HG03457 (cell line): Measurements from ENCODE around the gene LNX1.

Experiments used
- ATAC-seq: cut with Tn5 transposase; IDR thresholded peaks from one replicate; pipeline ENCODE4 v1.9.1; 2021; ENCODE audit warnings: moderate number of reproducible peaks; ENCODE audit not compliant: unreplicated experiment

LNX1 gene

DNA sequence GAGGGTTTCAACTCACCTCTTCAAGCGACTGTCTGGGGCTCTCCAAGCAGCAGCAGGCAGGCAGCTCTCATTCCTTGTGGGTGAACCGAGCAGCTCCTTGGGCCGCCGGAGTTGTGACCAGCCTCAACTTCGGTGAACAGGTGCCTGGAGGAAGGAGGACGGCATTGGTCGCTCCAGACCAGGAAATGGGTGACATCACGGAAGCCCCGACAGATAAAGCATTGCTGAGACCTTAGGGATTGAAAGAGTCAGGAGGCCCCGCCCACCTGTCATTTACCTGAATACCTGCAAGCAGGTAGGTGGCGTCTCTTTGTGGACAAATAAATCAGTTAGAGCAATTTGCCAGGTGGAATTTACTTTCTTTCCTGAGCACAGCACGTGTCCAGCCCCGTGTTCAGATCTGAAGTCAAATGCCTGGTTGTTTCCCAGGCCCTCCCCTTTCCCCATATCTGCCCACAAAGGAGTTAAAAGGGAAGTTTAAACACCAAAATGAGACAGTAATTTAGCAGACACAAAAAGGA, at the start of gene LNX1:
Gene LNX1, minus strand, starts transcription at position 115 of the 521 bp plus-strand sequence. CDS start 17,484 bp downstream, outside the sequence.
- ATAC-seq: no peak

DNA sequence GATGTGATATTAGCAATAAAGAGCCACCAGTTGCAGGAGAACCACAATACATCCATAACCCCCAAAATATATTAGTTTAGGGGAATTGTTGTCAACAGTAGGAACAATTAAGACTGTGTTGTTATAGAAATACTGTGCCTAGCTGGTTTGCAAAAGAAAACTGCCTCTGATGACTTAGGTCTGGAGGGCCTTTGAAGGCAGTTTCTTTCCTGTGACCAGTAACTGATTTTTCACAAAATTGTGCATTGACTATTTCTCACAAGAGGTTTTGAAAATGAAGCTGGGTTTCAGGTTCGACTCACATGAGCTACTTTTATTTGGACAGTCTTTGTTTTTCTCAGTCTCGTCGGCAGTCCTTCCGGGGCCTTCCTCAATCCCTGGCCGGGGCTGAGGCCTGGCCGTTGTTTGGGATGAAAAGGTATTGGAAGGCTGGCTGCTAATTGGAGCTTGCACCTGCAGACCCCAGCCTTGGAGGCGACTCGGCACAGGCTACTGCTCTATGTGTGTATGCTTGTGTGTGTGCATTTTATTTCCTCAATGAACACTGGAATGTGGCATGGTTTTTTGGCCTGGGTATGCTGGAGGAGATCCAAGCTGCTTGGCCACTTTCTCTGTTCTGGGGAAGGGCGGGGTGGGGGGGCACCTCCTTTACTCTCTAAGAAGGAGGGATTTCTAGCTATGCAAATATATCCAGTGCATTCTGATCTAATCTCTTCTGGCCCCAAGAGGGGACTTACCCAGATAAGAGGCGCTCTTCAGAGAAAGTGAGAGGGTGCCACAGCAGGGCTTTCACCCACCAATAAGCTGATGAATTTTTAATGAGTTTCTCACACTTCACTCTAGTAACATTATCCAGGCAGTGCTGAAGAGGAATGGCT, 49.5 kb upstream of the LNX1 start:
- peak; percentile 66 for ATAC-seq

DNA sequence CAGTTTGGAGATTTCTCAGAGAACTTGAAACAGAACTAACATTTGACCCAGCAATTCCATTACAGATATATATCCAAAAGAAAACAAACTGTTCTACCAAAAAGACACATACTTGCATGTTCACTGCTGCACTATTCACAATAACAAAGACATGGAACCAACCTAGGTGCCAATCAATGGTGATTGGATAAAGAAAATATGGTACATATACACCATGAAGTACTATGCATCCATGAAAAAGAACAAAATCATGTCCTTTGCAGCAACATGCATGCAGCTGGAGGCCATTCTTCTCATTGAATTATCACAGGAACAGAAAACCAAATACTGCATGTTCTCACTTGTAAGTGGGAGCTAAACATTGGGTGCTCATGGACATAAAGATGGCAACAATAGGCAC, 47.6 kb upstream of the LNX1 start:
- ATAC-seq: no peak

DNA sequence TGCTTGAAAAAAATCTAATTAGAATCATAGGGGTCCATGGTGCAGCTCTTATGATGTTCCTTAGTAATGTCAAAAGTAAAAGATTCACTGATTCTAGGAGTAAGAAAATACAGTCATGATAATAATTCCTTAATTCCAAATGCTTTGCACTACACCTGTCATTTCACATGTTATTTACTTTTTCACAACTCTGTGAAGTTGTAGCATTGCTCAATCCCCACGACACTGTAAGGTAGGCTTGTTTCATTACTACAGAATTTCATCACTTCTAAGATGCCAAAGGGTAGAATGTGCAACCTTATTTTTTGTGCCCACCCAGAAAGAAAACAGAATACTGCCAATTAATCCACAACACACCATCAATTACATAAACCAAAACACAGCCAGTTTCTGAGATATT, 46.1 kb upstream of the LNX1 start:
- no peak for ATAC-seq

DNA sequence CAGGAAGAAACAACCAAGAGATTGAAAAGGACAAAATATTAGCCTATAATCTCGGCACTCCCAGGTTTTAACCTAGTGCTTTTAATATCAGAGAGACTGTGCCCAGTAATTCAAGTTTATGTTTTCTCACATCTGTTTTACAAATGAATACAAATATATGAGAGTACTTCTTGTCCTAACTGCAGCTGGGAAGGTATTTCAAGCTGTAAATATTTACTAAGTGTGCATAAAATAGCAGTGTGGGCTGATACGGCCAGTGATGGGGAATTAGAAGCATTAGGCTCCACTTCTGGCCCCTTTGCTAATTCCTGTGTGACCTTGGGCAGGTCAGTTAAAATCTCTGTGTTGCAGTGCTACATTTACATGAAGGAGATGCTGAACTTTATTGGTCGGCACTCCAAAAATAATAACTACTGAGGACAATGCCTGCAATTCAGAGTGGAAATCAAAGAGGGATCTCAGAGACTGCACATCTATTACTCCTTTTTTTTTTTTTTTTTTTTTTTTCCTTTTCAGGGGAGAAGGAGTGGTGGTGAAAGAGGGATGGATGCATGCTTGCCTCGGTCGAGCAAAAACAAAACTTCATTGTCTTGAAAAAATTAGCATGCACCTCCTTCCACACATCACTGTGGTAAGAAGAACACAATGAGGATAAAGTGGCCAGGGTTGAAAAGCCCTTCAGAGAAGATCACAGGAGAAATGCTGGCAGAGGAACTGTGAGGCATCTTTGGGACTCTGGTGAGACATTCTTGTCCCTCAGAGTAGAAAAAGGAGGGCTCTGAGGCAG, 44.6 kb upstream of the LNX1 start:
- ATAC-seq: no peak

DNA sequence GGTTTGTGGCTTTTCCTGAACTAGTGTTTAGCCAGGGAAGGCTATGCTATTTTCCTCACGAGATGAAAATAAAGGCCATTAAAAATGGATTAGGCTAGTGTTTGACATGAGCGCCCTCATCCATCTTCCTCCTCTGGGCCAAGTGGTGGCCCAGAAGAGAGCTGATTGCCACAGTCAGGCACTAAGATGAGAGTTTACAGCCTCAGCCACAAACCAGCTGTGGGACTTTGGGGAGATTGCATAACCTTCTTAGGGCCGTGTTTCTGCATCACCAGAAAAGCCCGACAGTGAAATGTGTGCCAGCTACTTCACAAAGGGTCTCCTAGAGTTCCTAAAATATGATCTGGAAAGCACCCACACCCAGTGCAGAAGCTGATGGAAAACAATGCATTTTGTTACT, 42.3 kb upstream of the LNX1 start:
- no peak for ATAC-seq

DNA sequence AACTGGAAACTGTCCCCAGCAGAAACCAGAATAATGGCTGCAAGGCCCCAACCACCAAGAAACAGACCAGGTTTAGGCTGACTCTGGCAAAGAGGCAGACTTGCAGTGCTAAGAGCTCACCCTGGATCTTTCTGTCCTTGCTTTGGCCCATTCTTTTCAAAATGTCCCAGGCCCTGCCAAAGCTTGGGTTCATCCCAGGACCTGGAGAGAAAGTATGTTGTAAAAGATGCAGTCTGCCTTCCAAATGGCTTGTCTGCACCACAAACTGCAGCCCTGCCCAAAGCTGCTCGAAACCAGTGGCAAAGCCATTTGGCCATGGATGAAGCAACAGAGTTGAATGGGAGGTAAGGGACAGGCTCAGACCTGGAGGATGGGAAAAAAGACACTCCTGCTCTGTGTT, 38.0 kb upstream of the LNX1 start:
- ATAC-seq: no peak

DNA sequence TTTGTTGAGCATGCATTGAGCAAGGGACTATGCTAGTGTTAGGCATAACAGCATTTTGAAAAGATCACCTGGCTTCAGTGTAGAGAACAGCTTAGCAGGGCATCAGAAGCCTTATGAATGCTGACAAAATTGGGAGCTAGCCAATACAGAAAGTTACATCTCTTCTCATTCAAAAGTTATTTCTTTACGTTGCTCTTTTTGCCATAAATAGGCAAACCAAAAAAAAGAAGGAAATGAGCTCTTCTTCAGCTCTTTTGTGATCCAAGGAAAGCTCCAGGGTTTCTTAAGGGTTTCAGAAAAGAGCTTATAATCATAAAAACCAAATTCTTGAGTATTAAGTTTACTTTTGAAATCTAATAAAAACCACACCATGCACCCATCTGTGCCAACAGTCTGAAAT, 35.2 kb upstream of the LNX1 start:
- ATAC-seq: no peak

DNA sequence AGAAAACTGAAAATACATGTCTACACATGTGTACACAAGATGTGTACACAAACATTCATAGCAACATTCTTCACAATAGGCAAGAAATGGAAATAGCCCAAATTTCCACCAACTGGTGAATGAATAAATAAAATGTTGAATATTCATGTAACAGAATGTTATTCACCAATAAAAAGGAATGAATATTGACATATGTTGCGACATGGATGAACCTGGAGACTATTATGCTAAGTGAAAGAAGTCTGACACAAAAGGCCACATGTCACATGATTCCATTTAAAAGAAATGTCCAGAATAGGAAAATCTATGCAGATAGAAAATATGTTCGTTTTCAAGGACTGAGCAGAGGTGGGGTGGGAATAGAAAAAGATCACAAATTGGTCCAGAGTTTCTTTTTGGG, 34.6 kb upstream of the LNX1 start:
- ATAC-seq: no peak

DNA sequence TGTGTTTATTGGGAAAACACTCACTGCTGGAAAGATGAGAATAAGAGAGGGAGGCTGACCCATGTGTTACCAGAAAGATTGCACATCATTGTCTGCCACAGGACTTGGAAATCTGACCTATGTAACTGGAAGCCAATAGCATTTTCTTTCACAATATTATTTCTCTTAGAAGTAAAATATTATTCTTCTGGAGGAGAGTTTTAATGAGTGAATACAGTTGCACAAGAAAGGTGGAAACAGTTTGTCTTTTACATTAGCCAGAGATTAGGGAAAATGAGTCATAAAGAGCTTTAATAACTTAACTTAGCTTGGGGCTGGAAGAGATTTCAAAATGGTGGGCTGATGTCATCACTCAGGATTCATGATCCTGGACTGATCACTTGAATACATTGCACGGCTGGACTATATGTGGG, 31.5 kb upstream of the LNX1 start:
- no peak for ATAC-seq

DNA sequence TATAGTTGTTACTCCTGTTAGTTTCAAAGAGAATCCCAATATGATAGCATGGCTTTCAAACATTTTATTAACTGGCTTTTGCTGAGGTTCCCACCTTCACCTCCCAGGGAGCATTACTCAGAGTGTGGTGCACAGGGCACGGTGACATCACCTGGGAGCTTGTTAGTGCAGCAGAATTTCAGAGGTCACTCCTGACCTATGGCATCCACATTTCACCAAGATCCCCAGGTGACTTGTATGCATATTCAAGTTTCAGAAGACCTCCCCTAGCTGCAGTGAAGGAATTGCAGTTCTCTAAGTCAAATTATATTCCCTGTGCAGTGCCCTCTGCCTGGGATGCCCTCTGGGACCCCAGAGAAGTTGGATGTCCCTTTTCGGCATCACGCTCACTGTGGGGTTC, 29.7 kb upstream of the LNX1 start:
- no peak for ATAC-seq

DNA sequence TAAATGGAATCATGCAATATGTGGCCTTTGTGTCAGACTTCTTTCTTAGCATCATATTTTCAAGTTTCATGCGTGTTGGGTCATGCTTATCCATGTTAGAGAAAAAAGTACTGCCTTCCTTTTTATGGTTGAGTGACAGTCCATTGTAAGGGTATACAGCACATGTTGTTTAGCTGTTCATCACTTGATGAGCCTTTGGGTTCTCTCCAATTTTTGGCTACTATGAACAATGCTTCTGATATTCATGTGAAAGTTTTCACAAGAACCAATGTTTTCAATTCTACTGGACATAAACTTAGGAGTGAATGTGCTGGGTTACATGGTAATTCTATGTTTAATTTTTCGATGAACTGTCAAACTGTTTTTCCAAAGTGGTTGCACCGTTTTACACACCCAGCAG, 28.1 kb upstream of the LNX1 start:
- no peak for ATAC-seq

DNA sequence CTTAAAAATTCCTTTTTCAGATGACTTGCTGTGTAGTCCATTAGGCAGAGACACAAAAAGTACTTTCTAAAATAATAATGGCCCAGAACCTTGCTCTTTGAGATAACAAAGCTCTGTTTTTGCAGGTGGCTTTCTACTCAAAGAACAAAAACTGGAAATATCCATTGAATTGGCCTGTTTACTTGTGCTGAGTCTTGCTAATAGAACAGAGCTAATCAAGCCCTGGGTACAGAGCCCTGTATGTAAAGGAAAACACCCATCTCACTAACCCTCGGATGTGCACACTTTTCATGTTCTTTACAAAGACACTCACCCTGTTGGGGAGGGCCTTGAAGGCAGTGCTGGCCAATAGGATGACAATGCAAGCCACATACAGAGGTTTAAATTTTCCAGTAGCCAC, 27.0 kb upstream of the LNX1 start:
- no peak for ATAC-seq

DNA sequence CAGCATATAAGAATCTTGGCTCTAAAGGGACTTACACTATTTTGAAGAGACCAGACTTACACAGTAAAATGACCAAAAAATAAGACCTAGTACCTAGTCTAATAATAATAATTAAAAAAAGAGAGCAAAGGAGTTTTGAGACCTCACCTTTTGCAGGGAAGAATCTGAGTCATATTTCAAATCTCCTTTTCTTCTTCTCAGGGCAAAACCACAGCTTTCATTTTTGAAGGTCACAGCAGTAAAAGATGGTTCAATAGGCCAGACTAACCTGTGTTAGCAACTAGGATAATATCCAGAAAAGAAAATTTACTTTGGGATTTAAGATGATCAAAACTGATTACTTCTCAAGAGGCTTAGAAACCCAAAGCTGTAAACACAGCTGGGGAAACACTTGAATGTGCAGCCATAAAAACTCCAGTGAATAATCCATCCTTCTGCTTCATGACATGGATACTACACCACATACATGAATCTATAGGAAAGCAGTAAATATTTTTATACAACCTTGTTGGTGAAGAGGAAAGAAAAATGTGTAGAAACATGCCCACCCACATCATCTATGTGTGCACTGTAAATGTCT, 25.9 kb upstream of the LNX1 start:
- no peak for ATAC-seq

DNA sequence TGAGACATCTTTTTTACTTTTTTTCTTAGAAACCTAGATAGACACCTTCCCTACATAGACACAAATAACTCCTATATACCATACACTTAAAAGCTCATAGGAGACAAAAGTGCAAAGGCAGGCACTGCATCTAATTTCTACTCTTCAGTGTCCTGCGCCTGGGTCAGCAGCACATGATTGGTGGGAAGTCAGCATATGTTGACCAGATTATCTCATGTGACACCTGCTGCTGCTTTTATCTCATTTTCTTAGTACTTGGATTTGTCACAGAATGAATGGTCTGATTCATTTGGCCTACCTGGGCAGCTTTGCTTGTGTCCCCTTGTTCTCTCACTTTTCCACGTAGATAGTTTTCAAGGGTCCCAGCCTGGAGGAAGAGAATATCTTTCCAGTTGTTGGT, 24.9 kb upstream of the LNX1 start:
- ATAC-seq: no peak

DNA sequence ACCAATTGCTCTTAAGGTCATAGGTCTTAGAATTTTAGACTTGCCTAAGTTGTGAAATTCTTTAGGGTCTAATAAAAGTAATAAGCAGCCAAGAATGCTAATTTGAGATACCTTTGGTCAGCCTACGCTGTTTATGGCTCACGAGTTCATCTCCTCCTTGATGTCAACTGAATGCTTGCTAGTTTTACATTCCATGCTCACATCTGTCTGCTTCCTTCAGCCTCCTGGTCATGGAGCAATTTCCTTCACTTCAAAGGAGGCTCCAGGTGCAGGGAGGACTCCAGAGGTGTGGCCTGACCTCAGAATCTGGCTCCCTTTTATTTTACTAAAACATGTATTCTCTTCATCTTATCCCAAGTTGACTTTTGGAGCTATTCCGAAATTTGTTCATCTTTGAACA, 23.3 kb upstream of the LNX1 start:
- no peak for ATAC-seq

DNA sequence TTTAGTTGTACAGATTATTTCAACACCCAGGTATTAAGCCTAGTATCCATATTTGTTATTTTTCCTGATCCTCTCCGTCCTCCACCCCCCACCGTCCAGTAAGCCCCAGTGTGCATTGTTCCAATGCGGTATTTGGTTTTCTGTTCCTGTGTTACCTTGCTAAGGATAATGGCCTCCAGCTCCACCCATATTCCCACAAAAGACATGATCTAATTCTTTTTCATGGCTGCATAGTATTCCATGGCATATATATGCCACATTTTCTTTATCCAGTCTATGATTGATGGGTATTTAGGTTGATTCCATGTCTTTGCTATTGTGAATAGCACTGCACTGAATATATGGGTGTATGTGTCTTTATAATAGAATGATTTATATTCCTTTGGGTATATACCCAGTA, 22.1 kb upstream of the LNX1 start:
- ATAC-seq: no peak

DNA sequence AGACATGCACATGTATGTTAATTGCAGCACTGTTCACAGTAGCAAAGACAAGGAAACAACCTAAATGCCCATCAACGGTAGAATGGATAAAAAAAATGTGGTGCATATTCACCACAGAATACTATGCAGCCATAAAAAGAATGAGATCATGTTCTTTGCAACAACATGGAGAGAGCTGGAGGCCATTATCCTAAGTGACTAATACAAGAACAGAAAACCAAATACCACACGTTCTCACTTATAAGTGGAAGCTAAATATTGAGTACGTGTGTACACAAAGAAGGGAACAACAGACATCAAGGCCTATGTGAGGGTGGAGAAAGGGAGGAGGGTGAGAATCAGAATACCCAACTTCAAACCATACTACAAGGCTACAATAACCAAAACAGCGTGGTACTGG, 17.4 kb upstream of the LNX1 start:
- no peak for ATAC-seq

DNA sequence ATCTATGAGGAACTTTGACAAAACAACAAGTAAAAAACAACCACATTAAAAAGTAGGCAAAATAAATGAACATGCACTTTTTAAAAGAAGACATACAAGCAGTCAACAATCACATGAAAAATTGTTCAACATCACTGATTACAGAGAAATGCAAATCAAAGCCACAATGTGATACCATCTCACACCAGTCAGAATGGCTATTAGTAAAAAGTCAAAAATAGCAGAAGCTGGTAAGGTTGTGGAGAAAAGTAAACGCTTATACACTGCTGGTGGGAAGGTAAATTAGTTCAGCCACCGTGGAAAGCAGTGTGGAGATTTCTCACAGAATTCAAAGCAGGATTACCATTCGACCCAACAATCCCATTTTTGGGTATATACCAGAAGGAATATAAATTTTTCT, 17.0 kb upstream of the LNX1 start:
- ATAC-seq: no peak

DNA sequence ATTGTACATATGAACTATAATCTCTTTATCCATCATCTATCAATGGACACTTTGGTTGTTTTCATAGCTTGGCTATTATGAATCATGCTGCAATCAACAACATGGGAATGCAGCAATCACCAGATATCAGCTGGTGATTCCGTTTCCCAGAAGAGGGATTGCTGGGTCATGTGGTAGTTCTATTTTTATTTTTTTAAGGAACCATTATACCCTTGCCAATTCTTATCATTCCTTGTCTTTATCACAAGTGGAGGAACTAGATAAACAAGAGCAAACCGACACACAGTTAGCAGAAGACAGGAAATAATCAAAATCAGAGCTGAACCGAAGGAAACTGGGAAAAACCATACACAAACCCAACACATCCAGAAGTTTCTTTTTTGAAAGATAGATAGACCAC, 14.5 kb upstream of the LNX1 start:
- no peak for ATAC-seq

DNA sequence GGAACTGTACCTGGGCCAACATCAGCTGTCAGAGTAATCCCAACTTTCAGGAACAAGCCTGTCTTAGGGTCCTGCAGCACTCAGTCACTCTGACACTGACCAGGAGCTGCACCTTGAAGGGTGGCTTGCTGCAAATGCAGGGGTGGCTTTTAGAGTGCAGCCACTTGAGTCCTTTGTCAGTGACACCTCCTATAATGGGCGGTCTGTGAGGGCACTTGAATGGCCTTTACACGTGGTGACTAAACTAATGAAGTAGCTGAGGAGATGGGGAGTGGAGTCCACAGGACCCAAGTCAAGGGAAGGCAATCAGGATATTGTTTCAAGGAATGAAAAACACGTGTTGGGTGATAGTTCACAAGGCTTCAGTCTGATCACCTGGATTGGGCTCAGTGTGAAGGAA, 11.1 kb upstream of the LNX1 start:
- no peak for ATAC-seq
